T-helper 2 cell treated with Interferon-gamma antibody and Interleukin-4, amounts not matched to agents 100 ng/mL and 5 ng/mL, for 36 hours (primary cell): ENCODE data around the gene MBP. TPM values are rescaled to one million over a fixed set of nuclear protein-coding genes. Genes with fewer than 3 reads are reported as not detected.
"Not testable (repeated sequence)": the region's sequence is repeated elsewhere in the genome, so short reads cannot be mapped to it uniquely, and the experiment has no call there.

Experiments
- intact Hi-C: fragments of 100-400 bp; cut with micrococcal nuclease; formaldehyde crosslinking; loops from one replicate; pipeline ENCODE4 v1.15.1; 2023
- total RNA-seq: library from RNA; stranded (reverse); gene quantifications from 2 replicates; pipeline ENCODE4 v1.2.3, GENCODE V29; 2022

MBP gene
- total RNA-seq, 1 donor from 2014 or later = 89.5 TPM

GRCh38 chr18:77032181-77032701 lies 100.3 kb downstream of the MBP start:
- intact Hi-C loops = no loop called here

GRCh38 chr18:77031662-77032061 lies 100.9 kb downstream of the MBP start:
- intact Hi-C loops = no loop called here

GRCh38 chr18:77030201-77030600 lies 102.4 kb downstream of the MBP start:
- intact Hi-C loops = no loop called here

- intact Hi-C loops = no loop called here
These were observed 106.7 kb downstream of the MBP start for GRCh38 chr18:77025831-77026363.

GRCh38 chr18:77025123-77025522 lies 107.5 kb downstream of the MBP start:
- intact Hi-C loops = no loop called here

GRCh38 chr18:77024476-77024875 lies 108.1 kb downstream of the MBP start:
- intact Hi-C loops = no loop called here

- intact Hi-C loops = no loop called here
These were observed 109.3 kb downstream of the MBP start for GRCh38 chr18:77023102-77023782.

- intact Hi-C loops = no loop called here
These were observed 110.0 kb downstream of the MBP start for GRCh38 chr18:77022556-77022955.

- intact Hi-C loops = no loop called here
These were observed 110.5 kb downstream of the MBP start for GRCh38 chr18:77022116-77022515.

GRCh38 chr18:77021478-77021877 lies 111.1 kb downstream of the MBP start:
- intact Hi-C loops = not testable (repeated sequence)

- intact Hi-C loops = no loop called here
These were observed 111.5 kb downstream of the MBP start for GRCh38 chr18:77021075-77021474.

- intact Hi-C loops = no loop called here
These were observed 112.0 kb downstream of the MBP start for GRCh38 chr18:77020561-77020960.

GRCh38 chr18:77019641-77020040 lies 112.9 kb downstream of the MBP start:
- intact Hi-C loops = no loop called here

- intact Hi-C loops = not testable (repeated sequence)
These were observed 113.9 kb downstream of the MBP start for GRCh38 chr18:77018650-77019049.

- intact Hi-C loops = no loop called here
These were observed 115.2 kb downstream of the MBP start for GRCh38 chr18:77017355-77017754.

- intact Hi-C loops = no loop called here
These were observed 115.6 kb downstream of the MBP start for GRCh38 chr18:77016936-77017335.

- intact Hi-C loops = no loop called here
These were observed 116.5 kb downstream of the MBP start for GRCh38 chr18:77015771-77016710.

- intact Hi-C loops = no loop called here
These were observed 117.4 kb downstream of the MBP start for GRCh38 chr18:77015169-77015568.

GRCh38 chr18:77014538-77014937 lies 118.0 kb downstream of the MBP start:
- intact Hi-C loops = no loop called here

GRCh38 chr18:77013811-77014521 lies 118.6 kb downstream of the MBP start:
- intact Hi-C loops = no loop called here

- intact Hi-C loops = no loop called here
These were observed 119.6 kb downstream of the MBP start for GRCh38 chr18:77012806-77013541.
